Keratinocyte (primary cell): Measurements from ENCODE around the gene ABAT.

Source experiments
- CTCF ChIP-seq, 3 experiments: IDR thresholded peaks in 1 of 3; conservative IDR thresholded peaks in 1 of 3; optimal IDR thresholded peaks in 1 of 3; 2 replicates in 2 of 3; 3 replicates in 1 of 3; pipeline versions ENCODE3 to v1.5.1; 2011; ENCODE audit warnings: low read length in 3 of 3, mild to moderate bottlenecking in 3 of 3, moderate library complexity in 2 of 3, control low read depth in 1 of 3, inconsistent platforms in 1 of 3; ENCODE audit not compliant: insufficient read depth in 2 of 3; ENCODE audit errors: extremely low read depth in 1 of 3
- EZH2 ChIP-seq: IDR thresholded peaks from one replicate; pipeline ENCODE4 v1.6.1; 2012; ENCODE audit warnings: inconsistent platforms, mild to moderate bottlenecking, low read length, moderate library complexity

- TF ChIP-seq EZH2: no peak
- no peak for TF ChIP-seq CTCF (optimal IDR thresholded peaks at IDR 0.05 in 1 of 3, IDR thresholded peaks at IDR 0.05 in 1 of 3, conservative IDR thresholded peaks at IDR 0.05 in 1 of 3; ENCODE audit: extremely low read depth in 1 of 3, insufficient read depth in 2 of 3, low read length in 3 of 3)
These were observed at the start of gene ABAT for GRCh38 chr16:8674413-8675022.
